HCT116 (cell line): ENCODE measurements around the gene WDR83. TPM values are rescaled to one million over a fixed set of nuclear protein-coding genes. Genes with fewer than 3 reads are reported as not detected.
"Not testable (repeated sequence)": the region's sequence is repeated elsewhere in the genome, so short reads cannot be mapped to it uniquely, and the experiment has no call there.

Experiments used
- ATAC-seq: fragments of 200-7000 bp; cut with Tn5 transposase; 2 replicates; pipeline ENCODE4 v1.9.1; 2020; ENCODE audit warnings: mild to moderate bottlenecking, moderate library complexity
- BruUV-seq: library from RNA; stranded (reverse); fragments of 400-500 nt; replicated peaks from 2 replicates; lab custom pipeline; 2021; lab: Mats Ljungman, UMichigan
- CTCF ChIA-PET: fragments of 300-600 bp; sonication (Branson Sonifier 250); formaldehyde crosslinking; loops from one replicate; lab custom pipeline; 2021; ENCODE audit warnings: antibody characterized with exemption; lab: Charles Lee
- POLR2A ChIA-PET: fragments of 300-600, 350-600 bp; sonication (Branson Sonifier 250); formaldehyde crosslinking; loops from one replicate; lab custom pipeline; 2021; ENCODE audit warnings: antibody characterized with exemption; lab: Charles Lee
- RAD21 ChIA-PET, 2 experiments: fragments of 300-600 bp; sonication (Branson Sonifier 250); formaldehyde crosslinking; loops; one replicate each; lab custom pipeline; 2023; ENCODE audit warnings: low total read pairs in 2 of 2; ENCODE audit not compliant: uncharacterized antibody in 2 of 2, unreplicated experiment in 2 of 2, low non-redundant PET in 1 of 2; lab: Charles Lee
- DNase-seq: peaks from one replicate; pipeline ENCODE4 v3.0.0-alpha.2; 2010; ENCODE audit warnings: low read depth, low spot score
- H2AFZ ChIP-seq: fragments of 200-600 bp; shearing (Covaris generic), sonication (generic); 2 replicates; pipeline ENCODE4 v1.6.1; 2017; ENCODE audit warnings: low read depth, mixed run types, mixed read lengths, antibody characterized with exemption, low read length; ENCODE audit not compliant: poor library complexity, severe bottlenecking
- H3K27ac ChIP-seq: 2 replicates; pipeline ENCODE4 v1.5.1; 2012; ENCODE audit warnings: low read depth, low read length
- H3K27me3 ChIP-seq: fragments of 200-600 bp; sonication (generic); 2 replicates; pipeline ENCODE4 v1.6.1; 2016; ENCODE audit warnings: mixed run types, low read length, mixed read lengths; ENCODE audit not compliant: insufficient read depth
- H3K36me3 ChIP-seq, 2 experiments: fragments of 200-500 bp in 1 of 2; fragments of 200-600 bp in 1 of 2; sonication (Bioruptor generic) in 1 of 2; sonication (generic) in 1 of 2; 2 replicates each; pipeline versions ENCODE4 v1.5.1 to v1.6.1; 2014 to 2016; ENCODE audit warnings: low read length in 2 of 2, inconsistent platforms in 1 of 2, mixed read lengths in 1 of 2, mixed run types in 1 of 2; ENCODE audit not compliant: insufficient read depth in 2 of 2, control insufficient read depth in 1 of 2
- H3K4me1 ChIP-seq, 2 experiments: fragments of 200-600 bp in 1 of 2; sonication (generic) in 1 of 2; 2 replicates each; pipeline versions ENCODE4 v1.5.1 to v1.6.1; 2012 to 2017; ENCODE audit warnings: low read length in 2 of 2, inconsistent platforms in 1 of 2, mild to moderate bottlenecking in 1 of 2, mixed read lengths in 1 of 2, mixed run types in 1 of 2, moderate library complexity in 1 of 2; ENCODE audit not compliant: insufficient read depth in 2 of 2, control insufficient read depth in 1 of 2
- H3K4me2 ChIP-seq: fragments of 200-600 bp; sonication (generic); 2 replicates; pipeline ENCODE4 v1.6.1; 2017; ENCODE audit warnings: mixed run types, low read length, mixed read lengths
- H3K4me3 ChIP-seq, 2 experiments: fragments of 200-600 bp in 1 of 2; sonication (generic) in 1 of 2; replicated peaks in 1 of 2; 2 replicates each; pipeline ENCODE4 v1.5.1; 2011 to 2016; ENCODE audit warnings: low read length in 2 of 2, control low read depth in 1 of 2, low read depth in 1 of 2, mild to moderate bottlenecking in 1 of 2, mixed read lengths in 1 of 2, mixed run types in 1 of 2
- H3K79me2 ChIP-seq: fragments of 200-600 bp; sonication (generic); 2 replicates; pipeline ENCODE4 v1.6.1; 2017; ENCODE audit warnings: mild to moderate bottlenecking, mixed run types, low read length, moderate library complexity, mixed read lengths; ENCODE audit not compliant: insufficient read depth
- H3K9ac ChIP-seq: fragments of 200-600 bp; sonication (generic); 2 replicates; pipeline ENCODE4 v1.6.1; 2016; ENCODE audit warnings: low read length, mixed read lengths
- H3K9me2 ChIP-seq: fragments of 200-600 bp; sonication (generic), shearing (Covaris generic); 2 replicates; pipeline ENCODE4 v1.6.1; 2017; ENCODE audit warnings: mixed run types, mild to moderate bottlenecking, moderate library complexity; ENCODE audit not compliant: insufficient read depth
- H3K9me3 ChIP-seq, 2 experiments: fragments of 200-500 bp in 1 of 2; fragments of 200-600 bp in 1 of 2; sonication (Bioruptor generic) in 1 of 2; sonication (generic) in 1 of 2; 2 replicates each; pipeline ENCODE4 v1.6.1; 2014 to 2017; ENCODE audit warnings: low read length in 2 of 2, mixed read lengths in 2 of 2, inconsistent platforms in 1 of 2, low read depth in 1 of 2, mild to moderate bottlenecking in 1 of 2, mixed run types in 1 of 2, moderate library complexity in 1 of 2; ENCODE audit not compliant: control insufficient read depth in 1 of 2, insufficient read depth in 1 of 2
- H4K20me1 ChIP-seq: fragments of 200-600 bp; sonication (generic), shearing (Covaris generic); 2 replicates; pipeline ENCODE4 v1.6.1; 2017; ENCODE audit warnings: mixed run types, mild to moderate bottlenecking, moderate library complexity; ENCODE audit not compliant: insufficient read depth
- CEBPB ChIP-seq: IDR thresholded peaks from 2 replicates; pipeline ENCODE4 v1.6.1; 2012; ENCODE audit warnings: low read depth
- EGR1 ChIP-seq: IDR thresholded peaks from 2 replicates; pipeline ENCODE4 v1.6.1; 2012; ENCODE audit warnings: low read depth
- EZH2 ChIP-seq: fragments of 200-600 bp; sonication (generic); IDR thresholded peaks from 2 replicates; pipeline ENCODE4 v1.6.1; 2017; ENCODE audit warnings: antibody characterized with exemption, mixed run types
- JUND ChIP-seq: IDR thresholded peaks from 2 replicates; pipeline ENCODE4 v1.6.1; 2012
- POLR2AphosphoS5 ChIP-seq: IDR thresholded peaks from 2 replicates; pipeline ENCODE4 v1.6.1; 2011; ENCODE audit warnings: mild to moderate bottlenecking, low read depth, low read length, moderate library complexity
- RAD21 ChIP-seq: IDR thresholded peaks from 2 replicates; pipeline ENCODE4 v1.6.1; 2012; ENCODE audit warnings: low read depth, mild to moderate bottlenecking
- SIN3A ChIP-seq: IDR thresholded peaks from 2 replicates; pipeline ENCODE4 v1.6.1; 2012; ENCODE audit warnings: low read depth
- TCF7L2 ChIP-seq: IDR thresholded peaks from 2 replicates; pipeline ENCODE4 v1.7.0; 2011; ENCODE audit warnings: borderline replicate concordance, inconsistent platforms; ENCODE audit not compliant: insufficient read depth, insufficient read length; ENCODE audit errors: extremely low read depth
- YY1 ChIP-seq: IDR thresholded peaks from 2 replicates; pipeline ENCODE4 v1.6.1; 2011; ENCODE audit warnings: low read length, low read depth, moderate library complexity, mild to moderate bottlenecking; ENCODE audit not compliant: insufficient replicate concordance; ENCODE audit errors: extremely low read depth
- ZFX ChIP-seq: fragments of 450-650 bp; IDR thresholded peaks from 2 replicates; pipeline ENCODE4 v1.6.1; 2017
- ZNF274 ChIP-seq: fragments of 200-500 bp; sonication (Bioruptor generic); IDR thresholded peaks from 2 replicates; pipeline ENCODE4 v1.6.1; 2014; ENCODE audit warnings: mild to moderate bottlenecking, low read depth, low read length, inconsistent platforms
- intact Hi-C: fragments of 100-400 bp; cut with micrococcal nuclease; formaldehyde crosslinking; loops from 2 replicates; pipeline ENCODE4 v1.10.0; 2022
- total RNA-seq: library from RNA; stranded (reverse); gene quantifications from one replicate; pipeline ENCODE4 v1.2.1, GENCODE V29; 2021; ENCODE audit not compliant: unreplicated experiment
- TF ChIP-seq, protein P1 (sequence below), 3 experiments: fragments of 200-600 bp in 1 of 3; sonication (generic) in 1 of 3; IDR thresholded peaks in 2 of 3; conservative IDR thresholded peaks in 1 of 3; 2 replicates each; pipeline ENCODE4 v1.5.1; 2012 to 2017; ENCODE audit warnings: low read depth in 2 of 3, low read length in 2 of 3, antibody characterized with exemption in 1 of 3, borderline replicate concordance in 1 of 3, control low read depth in 1 of 3, mild to moderate bottlenecking in 1 of 3, mixed read lengths in 1 of 3, mixed run types in 1 of 3, moderate library complexity in 1 of 3; ENCODE audit not compliant: insufficient read depth in 1 of 3
- TF ChIP-seq, protein P2 (sequence below): IDR thresholded peaks from 2 replicates; pipeline ENCODE4 v1.6.1; 2012
- TF ChIP-seq, protein P3 (sequence below): IDR thresholded peaks from 2 replicates; pipeline ENCODE4 v1.6.1; 2012; ENCODE audit warnings: low read depth

The WDR83 gene
- total RNA-seq, 1 experiment from 2014 or later, result 20.1 TPM

DNA sequence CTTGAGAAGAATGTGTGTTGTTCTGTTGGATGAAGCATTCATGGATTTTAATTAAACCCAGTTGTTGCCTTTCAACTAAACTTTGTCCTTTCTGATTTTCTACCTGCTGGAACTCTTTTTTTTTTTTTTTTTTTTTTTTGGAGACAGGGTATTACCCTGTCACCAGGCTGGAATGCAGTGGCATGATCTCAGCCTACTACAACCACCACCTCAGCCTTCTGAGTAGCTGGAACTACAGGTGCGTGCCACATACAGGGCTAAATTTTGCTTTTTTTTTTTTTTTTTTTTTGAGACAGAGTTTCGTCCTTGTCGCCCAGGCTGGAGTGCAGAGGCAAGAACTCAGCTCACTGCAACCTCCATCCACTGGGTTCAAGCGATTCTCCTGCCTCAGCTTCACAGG is 49.0 kb upstream of the WDR83 start:
- BruUV-seq, result no TSS peak
- Histone ChIP-seq H3K9me2 (no peaks in the 10 kb centered on the region), H3K27ac (no peak overlapping the region), H3K4me2 (no peak overlapping the region), H2AFZ (no peak overlapping the region), H3K4me3 (no peak overlapping the region), H3K9ac (no peak overlapping the region), H3K79me2 (peaks cover 81% of the 10 kb centered on the region), H4K20me1 (no peaks in the 10 kb centered on the region), H3K9me3 (peaks cover 4 to 6% of the 10 kb centered on the region in 2 experiments; a peak in 2 of 4 replicates), H3K4me1 (no peaks in the 10 kb centered on the region), H3K36me3 (peaks cover 16 to 25% of the 10 kb centered on the region in 2 experiments), H3K27me3 (no peaks in the 10 kb centered on the region)
- ChIA-PET RAD21 (no interaction called here), CTCF (interaction anchor here (0.7 kb wide), 1 partner anchor 557 kb away, joined by 4 read pairs; no protein-coding TSS in a partner anchor), POLR2A (no interaction called here)
- intact Hi-C loops, result no loop called here
- TF ChIP-seq TCF7L2 (no peak), ZNF274 (no peak), RAD21 (no peak), EGR1 (no peak), POLR2AphosphoS5 (no peak), SIN3A (no peak), EZH2 (no peak), ZFX (no peak), YY1 (no peak), JUND (no peak), CEBPB (no peak)
- TF ChIP-seq, protein P1, sequence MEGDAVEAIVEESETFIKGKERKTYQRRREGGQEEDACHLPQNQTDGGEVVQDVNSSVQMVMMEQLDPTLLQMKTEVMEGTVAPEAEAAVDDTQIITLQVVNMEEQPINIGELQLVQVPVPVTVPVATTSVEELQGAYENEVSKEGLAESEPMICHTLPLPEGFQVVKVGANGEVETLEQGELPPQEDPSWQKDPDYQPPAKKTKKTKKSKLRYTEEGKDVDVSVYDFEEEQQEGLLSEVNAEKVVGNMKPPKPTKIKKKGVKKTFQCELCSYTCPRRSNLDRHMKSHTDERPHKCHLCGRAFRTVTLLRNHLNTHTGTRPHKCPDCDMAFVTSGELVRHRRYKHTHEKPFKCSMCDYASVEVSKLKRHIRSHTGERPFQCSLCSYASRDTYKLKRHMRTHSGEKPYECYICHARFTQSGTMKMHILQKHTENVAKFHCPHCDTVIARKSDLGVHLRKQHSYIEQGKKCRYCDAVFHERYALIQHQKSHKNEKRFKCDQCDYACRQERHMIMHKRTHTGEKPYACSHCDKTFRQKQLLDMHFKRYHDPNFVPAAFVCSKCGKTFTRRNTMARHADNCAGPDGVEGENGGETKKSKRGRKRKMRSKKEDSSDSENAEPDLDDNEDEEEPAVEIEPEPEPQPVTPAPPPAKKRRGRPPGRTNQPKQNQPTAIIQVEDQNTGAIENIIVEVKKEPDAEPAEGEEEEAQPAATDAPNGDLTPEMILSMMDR (IDR thresholded peaks at IDR 0.05 in 2 of 3, conservative IDR thresholded peaks at IDR 0.05 in 1 of 3; ENCODE audit: borderline replicate concordance in 1 of 3, insufficient read depth in 1 of 3, low read depth in 2 of 3, low read length in 2 of 3), result no peak
- TF ChIP-seq, protein P2, sequence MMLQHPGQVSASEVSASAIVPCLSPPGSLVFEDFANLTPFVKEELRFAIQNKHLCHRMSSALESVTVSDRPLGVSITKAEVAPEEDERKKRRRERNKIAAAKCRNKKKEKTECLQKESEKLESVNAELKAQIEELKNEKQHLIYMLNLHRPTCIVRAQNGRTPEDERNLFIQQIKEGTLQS, result no peak
- TF ChIP-seq, protein P3, sequence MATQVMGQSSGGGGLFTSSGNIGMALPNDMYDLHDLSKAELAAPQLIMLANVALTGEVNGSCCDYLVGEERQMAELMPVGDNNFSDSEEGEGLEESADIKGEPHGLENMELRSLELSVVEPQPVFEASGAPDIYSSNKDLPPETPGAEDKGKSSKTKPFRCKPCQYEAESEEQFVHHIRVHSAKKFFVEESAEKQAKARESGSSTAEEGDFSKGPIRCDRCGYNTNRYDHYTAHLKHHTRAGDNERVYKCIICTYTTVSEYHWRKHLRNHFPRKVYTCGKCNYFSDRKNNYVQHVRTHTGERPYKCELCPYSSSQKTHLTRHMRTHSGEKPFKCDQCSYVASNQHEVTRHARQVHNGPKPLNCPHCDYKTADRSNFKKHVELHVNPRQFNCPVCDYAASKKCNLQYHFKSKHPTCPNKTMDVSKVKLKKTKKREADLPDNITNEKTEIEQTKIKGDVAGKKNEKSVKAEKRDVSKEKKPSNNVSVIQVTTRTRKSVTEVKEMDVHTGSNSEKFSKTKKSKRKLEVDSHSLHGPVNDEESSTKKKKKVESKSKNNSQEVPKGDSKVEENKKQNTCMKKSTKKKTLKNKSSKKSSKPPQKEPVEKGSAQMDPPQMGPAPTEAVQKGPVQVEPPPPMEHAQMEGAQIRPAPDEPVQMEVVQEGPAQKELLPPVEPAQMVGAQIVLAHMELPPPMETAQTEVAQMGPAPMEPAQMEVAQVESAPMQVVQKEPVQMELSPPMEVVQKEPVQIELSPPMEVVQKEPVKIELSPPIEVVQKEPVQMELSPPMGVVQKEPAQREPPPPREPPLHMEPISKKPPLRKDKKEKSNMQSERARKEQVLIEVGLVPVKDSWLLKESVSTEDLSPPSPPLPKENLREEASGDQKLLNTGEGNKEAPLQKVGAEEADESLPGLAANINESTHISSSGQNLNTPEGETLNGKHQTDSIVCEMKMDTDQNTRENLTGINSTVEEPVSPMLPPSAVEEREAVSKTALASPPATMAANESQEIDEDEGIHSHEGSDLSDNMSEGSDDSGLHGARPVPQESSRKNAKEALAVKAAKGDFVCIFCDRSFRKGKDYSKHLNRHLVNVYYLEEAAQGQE, result no peak
- DNase-seq (no peak), ATAC-seq (no peak)

DNA sequence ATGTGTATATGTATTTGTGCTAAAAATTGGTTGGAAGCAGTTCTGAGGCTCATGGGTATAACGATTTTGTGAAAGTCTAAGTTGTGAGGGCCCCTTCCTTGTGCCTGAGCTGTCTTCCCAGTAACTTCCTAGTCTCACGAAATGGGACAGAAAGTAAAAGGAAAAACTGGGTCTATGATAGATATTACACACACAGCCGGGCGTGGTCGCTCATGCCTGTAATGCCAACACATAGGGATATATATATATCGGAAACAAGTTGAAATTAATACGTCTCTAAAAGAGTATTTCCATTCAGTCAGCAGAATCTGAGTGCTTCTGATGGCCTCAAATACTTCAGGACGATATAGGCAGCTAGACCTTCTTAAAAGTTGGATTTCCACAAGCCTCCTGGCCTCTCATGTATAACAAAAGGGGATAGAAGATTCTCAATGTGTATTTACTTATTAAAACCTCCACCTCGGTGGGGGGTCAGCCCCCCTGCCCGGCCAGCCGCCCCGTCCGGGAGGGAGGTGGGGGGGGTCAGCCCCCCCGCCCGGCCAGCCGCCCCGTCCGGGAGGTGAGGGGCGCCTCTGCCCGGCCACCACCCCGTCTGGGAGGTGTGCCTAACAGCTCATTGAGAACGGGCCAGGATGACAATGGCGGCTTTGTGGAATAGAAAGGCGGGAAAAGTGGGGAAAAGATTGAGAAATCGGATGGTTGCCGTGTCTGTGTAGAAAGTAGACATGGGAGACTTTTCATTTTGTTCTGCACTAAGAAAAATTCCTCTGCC is 45.2 kb upstream of the WDR83 start:
- CTCF ChIA-PET, H2AFZ ChIP-seq, H3K9me2 ChIP-seq, H3K9me3 ChIP-seq, H4K20me1 ChIP-seq, RAD21 ChIA-PET, H3K27me3 ChIP-seq, BruUV-seq, H3K27ac ChIP-seq, H3K4me2 ChIP-seq, H3K4me3 ChIP-seq, intact Hi-C loops, DNase-seq, POLR2A ChIA-PET, ATAC-seq, H3K9ac ChIP-seq, H3K4me1 ChIP-seq: not testable (repeated sequence)
- Histone ChIP-seq H3K36me3 (peaks cover 9 to 23% of the 10 kb centered on the region in 2 experiments), H3K79me2 (peaks cover 56% of the 10 kb centered on the region)
